Hepatocyte (in vitro differentiated cells): ENCODE measurements around the gene REPS2. TPM values are rescaled to one million over a fixed set of nuclear protein-coding genes. Genes with fewer than 3 reads are reported as not detected.

Experiments used
- DNase-seq: peaks from one replicate; pipeline ENCODE4 v3.0.0-alpha.2; 2016; ENCODE audit warnings: low spot score
- H2AFZ ChIP-seq: fragments of 200-600 bp; sonication (generic); 2 replicates; pipeline ENCODE4 v1.6.0; 2016; ENCODE audit warnings: antibody characterized with exemption, mild to moderate bottlenecking
- H3K27ac ChIP-seq: fragments of 200-600 bp; sonication (generic); 2 replicates; pipeline ENCODE4 v1.5.1; 2016; ENCODE audit warnings: mild to moderate bottlenecking
- H3K27me3 ChIP-seq: fragments of 200-600 bp; sonication (generic); 2 replicates; pipeline ENCODE4 v1.6.1; 2016
- H3K36me3 ChIP-seq: fragments of 200-600 bp; sonication (generic); replicated peaks from 2 replicates; pipeline ENCODE4 v1.5.1; 2016; ENCODE audit warnings: low read depth; ENCODE audit not compliant: insufficient read depth
- H3K4me1 ChIP-seq: fragments of 200-600 bp; sonication (generic); 2 replicates; pipeline ENCODE4 v1.5.1; 2016; ENCODE audit warnings: mild to moderate bottlenecking, moderate library complexity; ENCODE audit not compliant: insufficient read depth
- H3K4me2 ChIP-seq: fragments of 200-600 bp; sonication (generic); 2 replicates; pipeline ENCODE4 v1.6.0; 2016
- H3K4me3 ChIP-seq: fragments of 200-600 bp; sonication (generic); 2 replicates; pipeline ENCODE4 v1.5.1; 2016; ENCODE audit warnings: mild to moderate bottlenecking
- H3K79me2 ChIP-seq: fragments of 200-600 bp; sonication (generic); 2 replicates; pipeline ENCODE4 v1.6.0; 2017; ENCODE audit warnings: mild to moderate bottlenecking
- H3K9me2 ChIP-seq: fragments of 200-600 bp; sonication (generic); replicated peaks from 2 replicates; pipeline ENCODE4 v1.6.0; 2017; ENCODE audit warnings: mild to moderate bottlenecking; ENCODE audit not compliant: insufficient read depth
- H3K9me3 ChIP-seq: fragments of 200-600 bp; sonication (generic); 2 replicates; pipeline ENCODE4 v1.5.1; 2016; ENCODE audit warnings: low read depth, mild to moderate bottlenecking
- H4K20me1 ChIP-seq: fragments of 200-600 bp; sonication (generic); 2 replicates; pipeline ENCODE4 v1.6.0; 2016; ENCODE audit warnings: mild to moderate bottlenecking; ENCODE audit not compliant: insufficient read depth, poor library complexity, severe bottlenecking
- CTCF ChIP-seq: fragments of 200-600 bp; sonication (generic); IDR thresholded peaks from 2 replicates; pipeline ENCODE4 v1.5.1; 2016; ENCODE audit warnings: antibody characterized with exemption, mild to moderate bottlenecking; ENCODE audit not compliant: poor library complexity
- EZH2 ChIP-seq: fragments of 200-600 bp; sonication (generic); IDR thresholded peaks from 2 replicates; pipeline ENCODE4 v1.6.1; 2016; ENCODE audit warnings: antibody characterized with exemption, mild to moderate bottlenecking, borderline replicate concordance
- EZH2phosphoT487 ChIP-seq: fragments of 200-600 bp; sonication (generic); IDR thresholded peaks from one replicate; pipeline ENCODE4 v1.6.1; 2018; ENCODE audit warnings: antibody characterized with exemption, mild to moderate bottlenecking, low read depth, moderate library complexity; ENCODE audit not compliant: unreplicated experiment, severe bottlenecking
- WGBS: methylation state at CpG from one replicate; pipeline ENCODE4 v1.1.6; 2016; ENCODE audit warnings: low lambda C conversion rate; ENCODE audit errors: missing lambda C conversion rate; 5-methylcytosine and 5-hydroxymethylcytosine counted together
- polyA plus RNA-seq: library from polyadenylated mRNA; unstranded; fragments of >200 nt; fragmentation: Nextera tagmentation; extraction: Ambion mirVana; gene quantifications from 2 replicates; pipeline ENCODE4 v1.2.1, GENCODE V29; 2016
- total RNA-seq: library from RNA; depleted of rRNA; stranded (reverse); fragments of >200 nt; gene quantifications from 2 replicates; pipeline ENCODE4 v1.2.3, GENCODE V29; 2014

The REPS2 gene
- total and polyA plus RNA-seq, 2 experiments from 2014 or later = 3.4 to 5.0 TPM

- no peaks in the 10 kb centered on the region for H3K27me3 ChIP-seq
- no peak overlapping the region for H3K4me3 ChIP-seq
- no peaks in the 10 kb centered on the region for H4K20me1 ChIP-seq
- TF ChIP-seq EZH2phosphoT487 (no peak), CTCF (no peak), EZH2 (no peak)
- 79% methylated on average over 2 of the region's 2 CpGs for WGBS
- H3K4me2 ChIP-seq = no peak overlapping the region
- no peak for DNase-seq
- H3K9me2 ChIP-seq = no peaks in the 10 kb centered on the region
- H3K36me3 ChIP-seq = no peaks in the 10 kb centered on the region
- H3K79me2 ChIP-seq = no peaks in the 10 kb centered on the region
- no peak overlapping the region for H3K27ac ChIP-seq
- no peak overlapping the region for H2AFZ ChIP-seq
- no peaks in the 10 kb centered on the region for H3K9me3 ChIP-seq
- peaks cover 3% of the 10 kb centered on the region for H3K4me1 ChIP-seq
These were observed 77.2 kb downstream of the REPS2 start for GRCh38 chrX:17023661-17024060.

- WGBS = 54% methylated on average over 11 of the region's 11 CpGs
- DNase-seq = peak; percentile 28
- Histone ChIP-seq H3K4me1 (peaks cover 3% of the 10 kb centered on the region), H2AFZ (no peak overlapping the region), H4K20me1 (no peaks in the 10 kb centered on the region), H3K79me2 (no peaks in the 10 kb centered on the region), H3K9me3 (no peaks in the 10 kb centered on the region), H3K27me3 (no peaks in the 10 kb centered on the region), H3K9me2 (no peaks in the 10 kb centered on the region), H3K27ac (no peak overlapping the region), H3K4me2 (no peak overlapping the region), H3K4me3 (no peak overlapping the region), H3K36me3 (no peaks in the 10 kb centered on the region)
- no peak for TF ChIP-seq CTCF
- TF ChIP-seq EZH2 = no peak
- no peak for TF ChIP-seq EZH2phosphoT487
These were observed 78.4 kb downstream of the REPS2 start for GRCh38 chrX:17024886-17025285.

- Histone ChIP-seq H3K4me1 (peaks cover 3% of the 10 kb centered on the region), H3K9me2 (no peaks in the 10 kb centered on the region), H3K27ac (no peak overlapping the region), H3K36me3 (no peaks in the 10 kb centered on the region), H3K9me3 (no peaks in the 10 kb centered on the region), H3K27me3 (no peaks in the 10 kb centered on the region), H2AFZ (no peak overlapping the region), H3K4me3 (no peak overlapping the region), H3K4me2 (no peak overlapping the region), H4K20me1 (no peaks in the 10 kb centered on the region), H3K79me2 (no peaks in the 10 kb centered on the region)
- DNase-seq = no peak
- WGBS = 69% methylated on average over 7 of the region's 7 CpGs
- TF ChIP-seq EZH2 (no peak), CTCF (no peak), EZH2phosphoT487 (no peak)
These were observed 79.3 kb downstream of the REPS2 start for GRCh38 chrX:17025621-17026302.

GRCh38 chrX:17027931-17028330, 81.5 kb downstream of the REPS2 start:
- no peaks in the 10 kb centered on the region for H4K20me1 ChIP-seq
- no peaks in the 10 kb centered on the region for H3K36me3 ChIP-seq
- no peak overlapping the region for H3K27ac ChIP-seq
- H3K4me3 ChIP-seq = no peak overlapping the region
- no peak for TF ChIP-seq CTCF
- TF ChIP-seq EZH2 = no peak
- no peak for TF ChIP-seq EZH2phosphoT487
- H3K9me2 ChIP-seq = no peaks in the 10 kb centered on the region
- no peaks in the 10 kb centered on the region for H3K79me2 ChIP-seq
- no peaks in the 10 kb centered on the region for H3K9me3 ChIP-seq
- H3K4me1 ChIP-seq = no peaks in the 10 kb centered on the region
- H3K4me2 ChIP-seq = no peak overlapping the region
- no peaks in the 10 kb centered on the region for H3K27me3 ChIP-seq
- no peak for DNase-seq
- no peak overlapping the region for H2AFZ ChIP-seq
- 63% methylated on average over 2 of the region's 2 CpGs for WGBS
